Smooth muscle cell (in vitro differentiated cells): ENCODE results near the gene MAGI1. TPM values are rescaled to one million over a fixed set of nuclear protein-coding genes. Genes with fewer than 3 reads are reported as not detected.

Experiments used
- DNase-seq: peaks from one replicate; lab custom pipeline; 2025; ENCODE audit not compliant: unreplicated experiment; lab: John Stamatoyannopoulos, UW
- H2AFZ ChIP-seq: fragments of 200-600 bp; sonication (generic); 2 replicates; pipeline ENCODE4 v1.6.0; 2016; ENCODE audit warnings: antibody characterized with exemption, low read depth, mild to moderate bottlenecking
- H3F3A ChIP-seq: fragments of 200-600 bp; sonication (generic); 2 replicates; pipeline ENCODE4 v1.6.0; 2017; ENCODE audit warnings: antibody characterized with exemption, low read depth
- H3K27ac ChIP-seq: fragments of 200-600 bp; sonication (generic); 2 replicates; pipeline ENCODE4 v1.5.1; 2016; ENCODE audit warnings: low read depth, mild to moderate bottlenecking
- H3K27me3 ChIP-seq: fragments of 200-600 bp; sonication (generic); 2 replicates; pipeline ENCODE4 v1.6.1; 2016; ENCODE audit warnings: low read depth, mild to moderate bottlenecking
- H3K36me3 ChIP-seq: fragments of 200-600 bp; sonication (generic); 2 replicates; pipeline ENCODE4 v1.5.1; 2016; ENCODE audit warnings: low read depth
- H3K4me1 ChIP-seq: fragments of 200-600 bp; sonication (generic); 2 replicates; pipeline ENCODE4 v1.5.1; 2016; ENCODE audit warnings: low read depth
- H3K4me2 ChIP-seq: fragments of 200-600 bp; sonication (generic); 2 replicates; pipeline ENCODE4 v1.6.0; 2016; ENCODE audit warnings: mild to moderate bottlenecking
- H3K4me3 ChIP-seq: fragments of 200-600 bp; sonication (generic); 2 replicates; pipeline ENCODE4 v1.5.1; 2016; ENCODE audit warnings: mild to moderate bottlenecking
- H3K79me2 ChIP-seq: fragments of 200-600 bp; sonication (generic); 2 replicates; pipeline ENCODE4 v1.6.0; 2016; ENCODE audit warnings: low read depth, mild to moderate bottlenecking
- H3K9ac ChIP-seq: fragments of 200-600 bp; sonication (generic); 2 replicates; pipeline ENCODE4 v1.6.0; 2016; ENCODE audit warnings: low read depth
- H3K9me3 ChIP-seq: fragments of 200-600 bp; sonication (generic); replicated peaks from 2 replicates; pipeline ENCODE4 v1.5.1; 2016; ENCODE audit warnings: low read depth
- H4K20me1 ChIP-seq: fragments of 200-600 bp; sonication (generic); 2 replicates; pipeline ENCODE4 v1.6.0; 2016; ENCODE audit warnings: low read depth
- CTCF ChIP-seq: fragments of 200-600 bp; sonication (generic); IDR thresholded peaks from 2 replicates; pipeline ENCODE4 v1.5.1; 2017; ENCODE audit warnings: borderline replicate concordance, mild to moderate bottlenecking, antibody characterized with exemption; ENCODE audit not compliant: insufficient read depth, poor library complexity, severe bottlenecking
- WGBS: methylation state at CpG from one replicate; pipeline ENCODE4 v1.1.7; 2016; ENCODE audit warnings: low lambda C conversion rate; 5-methylcytosine and 5-hydroxymethylcytosine counted together
- polyA plus RNA-seq: library from polyadenylated mRNA; unstranded; fragments of >200 nt; fragmentation: Nextera tagmentation; extraction: Ambion mirVana; gene quantifications from 2 replicates; pipeline ENCODE4 v1.2.1, GENCODE V29; 2016
- total RNA-seq: library from RNA; depleted of rRNA; stranded (reverse); fragments of >200 nt; gene quantifications from 2 replicates; pipeline ENCODE4 v1.2.3, GENCODE V29; 2014

The MAGI1 gene
- total and polyA plus RNA-seq, 2 experiments from 2014 or later, result 9.9 to 23.3 TPM

GRCh38 chr3:65356331-65357248, 682.1 kb downstream of the MAGI1 start:
- no peaks in the 10 kb centered on the region for H4K20me1 ChIP-seq
- peak overlapping the region; percentile 60 for H3K9ac ChIP-seq
- no peaks in the 10 kb centered on the region for H3K27me3 ChIP-seq
- TF ChIP-seq CTCF, result no peak
- peak overlapping the region; percentile 50 for H3K4me3 ChIP-seq
- no peak for DNase-seq
- H3K27ac ChIP-seq, result peak overlapping the region; percentile 77
- peak overlapping the region; percentile 92 for H3K4me2 ChIP-seq
- H3K4me1 ChIP-seq, result peaks cover 5% of the 10 kb centered on the region
- WGBS, result 31% methylated on average over 70 of the region's 74 CpGs
- H3K36me3 ChIP-seq, result no peaks in the 10 kb centered on the region
- no peaks in the 10 kb centered on the region for H3K79me2 ChIP-seq
- H2AFZ ChIP-seq, result peak overlapping the region; percentile 79
- H3F3A ChIP-seq, result no peaks in the 10 kb centered on the region
- H3K9me3 ChIP-seq, result no peaks in the 10 kb centered on the region

GRCh38 chr3:65354880-65355279, 683.8 kb downstream of the MAGI1 start:
- no peak for TF ChIP-seq CTCF
- no peaks in the 10 kb centered on the region for H3K79me2 ChIP-seq
- H3K4me2 ChIP-seq, result no peak overlapping the region
- 82% methylated on average over 4 of the region's 4 CpGs for WGBS
- no peaks in the 10 kb centered on the region for H3F3A ChIP-seq
- no peaks in the 10 kb centered on the region for H4K20me1 ChIP-seq
- H3K4me1 ChIP-seq, result peaks cover 5% of the 10 kb centered on the region
- no peaks in the 10 kb centered on the region for H3K27me3 ChIP-seq
- H3K27ac ChIP-seq, result no peak overlapping the region
- no peaks in the 10 kb centered on the region for H3K36me3 ChIP-seq
- no peaks in the 10 kb centered on the region for H3K9me3 ChIP-seq
- no peak overlapping the region for H3K9ac ChIP-seq
- no peak overlapping the region for H3K4me3 ChIP-seq
- DNase-seq, result no peak
- H2AFZ ChIP-seq, result no peak overlapping the region

- H3K79me2 ChIP-seq, result no peaks in the 10 kb centered on the region
- no peaks in the 10 kb centered on the region for H4K20me1 ChIP-seq
- H3K4me3 ChIP-seq, result no peak overlapping the region
- DNase-seq, result no peak
- 83% methylated on average over 2 of the region's 2 CpGs for WGBS
- no peaks in the 10 kb centered on the region for H3K9me3 ChIP-seq
- no peaks in the 10 kb centered on the region for H3K36me3 ChIP-seq
- no peaks in the 10 kb centered on the region for H3F3A ChIP-seq
- H3K27me3 ChIP-seq, result no peaks in the 10 kb centered on the region
- H3K4me2 ChIP-seq, result no peak overlapping the region
- H3K4me1 ChIP-seq, result peaks cover 5% of the 10 kb centered on the region
- TF ChIP-seq CTCF, result no peak
- no peak overlapping the region for H3K27ac ChIP-seq
- no peak overlapping the region for H3K9ac ChIP-seq
- H2AFZ ChIP-seq, result no peak overlapping the region
Observed at GRCh38 chr3:65352951-65353350, 685.8 kb downstream of the MAGI1 start.
